Stimulated activated CD8-positive, alpha-beta memory T cell treated with anti-CD3 and anti-CD28 coated beads, Interleukin-12 subunit alpha, Interleukin-12 subunit beta, amount 100 ng/mL, for 1 hour (primary cell): ENCODE data around the gene CFHR2.

Experiments used
- DNase-seq: peaks from one replicate; pipeline ENCODE4 v3.0.0-alpha.2; 2020; ENCODE audit warnings: low read depth

Gene CFHR2

DNA sequence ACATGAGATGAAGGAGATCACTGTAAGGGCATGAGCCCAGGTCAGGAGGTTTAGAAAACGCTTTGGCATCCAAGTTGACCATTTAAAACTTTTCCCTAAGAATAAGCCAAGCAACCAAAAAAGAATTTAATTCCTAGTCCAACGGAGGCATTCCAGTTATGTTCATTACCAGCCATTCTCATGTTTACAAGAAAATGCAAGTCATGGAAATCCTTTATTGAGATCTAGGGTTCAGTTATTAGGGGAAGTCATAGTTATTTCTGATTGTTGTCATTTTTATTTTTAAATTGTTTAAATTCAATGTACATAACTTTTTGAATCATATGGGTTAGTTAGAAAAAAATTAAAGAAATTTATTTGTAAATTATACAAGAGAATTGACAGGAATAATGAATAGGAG lies 58.3 kb downstream of the CFHR2 start:
- no peak for DNase-seq

DNA sequence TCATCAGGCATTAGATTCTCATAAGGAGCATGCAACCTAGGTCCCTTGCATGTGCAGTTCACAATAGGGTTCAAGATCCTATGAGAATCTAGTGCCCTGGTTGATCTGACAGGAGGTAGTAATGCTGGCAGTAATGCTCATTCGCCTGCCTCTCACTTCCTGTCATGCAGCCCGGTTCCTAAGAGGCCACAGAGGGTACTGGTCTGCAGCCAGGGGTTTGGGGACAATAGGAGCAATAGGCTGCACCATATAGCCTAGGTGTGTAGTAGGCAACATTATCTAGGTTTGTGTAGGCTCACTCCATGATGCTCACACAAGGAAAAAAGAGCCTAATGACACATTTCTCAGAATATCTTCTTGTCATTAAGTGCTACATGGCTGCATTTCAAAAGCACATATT lies 59.6 kb downstream of the CFHR2 start:
- DNase-seq: no peak

DNA sequence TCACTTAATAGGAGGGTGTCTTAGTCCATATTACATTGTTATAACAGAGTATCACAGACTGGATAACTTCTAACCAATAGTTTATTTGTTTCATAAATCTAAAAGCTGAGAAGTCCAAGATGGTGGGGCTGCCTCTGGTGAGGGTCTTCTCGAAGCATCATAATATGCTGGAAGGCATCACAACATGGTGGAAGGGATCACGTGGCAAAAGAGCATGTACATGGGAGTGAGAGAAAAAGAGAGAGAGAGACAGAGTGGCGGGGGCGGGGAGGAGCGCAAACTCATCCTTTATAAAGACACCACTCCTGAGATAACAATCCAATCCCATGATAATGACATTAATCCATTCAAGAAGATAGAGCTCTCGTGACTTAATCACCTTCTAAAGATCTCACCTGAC lies 65.3 kb downstream of the CFHR2 start:
- DNase-seq: no peak
